Measurements from ENCODE around the gene GAL3ST2. TPM values are rescaled to one million over a fixed set of nuclear protein-coding genes. Genes with fewer than 3 reads are reported as not detected.
"Not testable (repeated sequence)": the region's sequence is repeated elsewhere in the genome, so short reads cannot be mapped to it uniquely, and the experiment has no call there.

Gene GAL3ST2
- total and polyA plus RNA-seq, 8 donors = 0.26 to 0.31 (median 0.29) TPM; not detected in 2

DNA sequence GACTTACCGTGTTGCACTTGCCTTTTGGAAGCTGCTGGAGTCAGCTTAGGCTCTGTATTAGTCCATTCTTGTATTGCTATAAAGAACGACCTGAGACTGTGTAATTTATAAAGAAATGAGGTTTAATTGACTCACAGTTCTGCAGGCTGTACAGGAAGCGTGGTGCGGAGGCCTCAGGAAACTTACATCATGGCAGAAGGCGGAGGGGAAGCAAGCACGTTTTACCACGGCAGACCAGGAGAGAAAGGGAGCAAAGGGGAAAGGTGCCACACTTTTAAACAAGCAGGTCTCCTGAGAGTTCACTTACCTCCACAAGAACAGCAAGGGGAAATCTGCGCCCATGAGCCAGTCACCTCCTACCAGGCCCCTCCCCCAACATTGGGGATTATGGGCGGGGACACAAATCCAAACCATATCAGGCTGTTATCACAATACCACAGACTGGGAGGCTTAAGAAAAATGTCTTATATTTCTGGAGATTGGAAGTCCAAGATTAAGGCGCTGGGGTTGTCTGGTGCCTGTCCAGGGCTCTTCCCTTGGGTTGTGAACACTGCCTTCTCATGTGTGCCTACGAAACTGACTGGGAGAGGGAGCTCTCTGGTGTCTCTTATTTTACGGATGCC, 45.8 kb upstream of the GAL3ST2 start:
- no peaks in the 10 kb centered on the region for H3K27me3 ChIP-seq
- TF ChIP-seq, protein P1, sequence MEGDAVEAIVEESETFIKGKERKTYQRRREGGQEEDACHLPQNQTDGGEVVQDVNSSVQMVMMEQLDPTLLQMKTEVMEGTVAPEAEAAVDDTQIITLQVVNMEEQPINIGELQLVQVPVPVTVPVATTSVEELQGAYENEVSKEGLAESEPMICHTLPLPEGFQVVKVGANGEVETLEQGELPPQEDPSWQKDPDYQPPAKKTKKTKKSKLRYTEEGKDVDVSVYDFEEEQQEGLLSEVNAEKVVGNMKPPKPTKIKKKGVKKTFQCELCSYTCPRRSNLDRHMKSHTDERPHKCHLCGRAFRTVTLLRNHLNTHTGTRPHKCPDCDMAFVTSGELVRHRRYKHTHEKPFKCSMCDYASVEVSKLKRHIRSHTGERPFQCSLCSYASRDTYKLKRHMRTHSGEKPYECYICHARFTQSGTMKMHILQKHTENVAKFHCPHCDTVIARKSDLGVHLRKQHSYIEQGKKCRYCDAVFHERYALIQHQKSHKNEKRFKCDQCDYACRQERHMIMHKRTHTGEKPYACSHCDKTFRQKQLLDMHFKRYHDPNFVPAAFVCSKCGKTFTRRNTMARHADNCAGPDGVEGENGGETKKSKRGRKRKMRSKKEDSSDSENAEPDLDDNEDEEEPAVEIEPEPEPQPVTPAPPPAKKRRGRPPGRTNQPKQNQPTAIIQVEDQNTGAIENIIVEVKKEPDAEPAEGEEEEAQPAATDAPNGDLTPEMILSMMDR (IDR thresholded peaks at IDR 0.05) = no peak
- peak in 1 of 4 donors; percentile 31 for DNase-seq
- peak overlapping the region in 1 of 2 donors; percentile 14 for H3K27ac ChIP-seq
- H3K9me3 ChIP-seq = no peaks in the 10 kb centered on the region
- intact Hi-C loops (cut with DNase I) = loop anchor here in 1 of 2 donors (10.0 kb wide), 1 partner anchor 144 kb away; no protein-coding TSS in a partner anchor
- ATAC-seq = no peak
- H3K4me1 ChIP-seq = peaks cover 3 to 48% of the 10 kb centered on the region in 2 donors
- H3K36me3 ChIP-seq = peaks cover 0 to 8% of the 10 kb centered on the region in 2 donors
- H3K4me3 ChIP-seq = no peak overlapping the region

DNA sequence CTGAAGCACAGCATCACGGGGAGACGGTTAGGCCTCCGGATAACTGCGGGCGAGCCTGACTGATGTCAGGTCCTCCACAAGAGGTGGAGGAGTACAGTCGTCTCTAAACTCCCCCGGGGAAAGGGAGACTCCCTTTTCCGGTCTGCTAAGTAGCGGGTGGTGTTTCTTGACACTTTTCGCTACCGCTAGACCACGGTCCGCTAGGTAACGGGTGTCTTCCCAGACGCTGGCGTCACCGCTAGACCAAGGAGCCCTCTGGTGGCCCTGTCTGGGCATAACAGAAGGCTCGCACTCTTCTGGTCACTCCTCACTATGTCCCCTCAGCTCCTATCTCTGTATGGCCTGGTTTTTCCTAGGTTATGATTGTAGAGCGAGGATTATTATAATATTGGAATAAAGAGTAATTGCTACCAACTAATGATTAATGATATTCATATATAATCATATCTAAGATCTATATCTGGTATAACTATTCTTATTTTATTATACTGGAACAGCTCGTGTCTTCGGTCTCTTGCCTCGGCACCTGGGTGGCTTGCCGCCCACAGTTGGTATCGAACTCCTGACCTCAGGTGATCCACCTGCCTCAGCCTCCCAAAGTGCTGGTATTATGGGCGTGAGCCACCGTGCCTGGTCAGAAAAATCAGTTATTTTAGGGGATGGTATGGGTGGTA, 44.0 kb upstream of the GAL3ST2 start:
- peaks cover 4 to 52% of the 10 kb centered on the region in 2 donors for H3K4me1 ChIP-seq
- intact Hi-C loops (cut with DNase I) = loop anchor here in 1 of 2 donors (10.0 kb wide), 1 partner anchor 142 kb away; no protein-coding TSS in a partner anchor
- not testable (repeated sequence) for H3K4me3 ChIP-seq, ATAC-seq, H3K9me3 ChIP-seq, H3K36me3 ChIP-seq, H3K27ac ChIP-seq, H3K27me3 ChIP-seq
- TF ChIP-seq, protein P1 (IDR thresholded peaks at IDR 0.05) = peak; percentile 36 to 83
- DNase-seq = peak in 2 of 4 donors; percentile 11 to 90

DNA sequence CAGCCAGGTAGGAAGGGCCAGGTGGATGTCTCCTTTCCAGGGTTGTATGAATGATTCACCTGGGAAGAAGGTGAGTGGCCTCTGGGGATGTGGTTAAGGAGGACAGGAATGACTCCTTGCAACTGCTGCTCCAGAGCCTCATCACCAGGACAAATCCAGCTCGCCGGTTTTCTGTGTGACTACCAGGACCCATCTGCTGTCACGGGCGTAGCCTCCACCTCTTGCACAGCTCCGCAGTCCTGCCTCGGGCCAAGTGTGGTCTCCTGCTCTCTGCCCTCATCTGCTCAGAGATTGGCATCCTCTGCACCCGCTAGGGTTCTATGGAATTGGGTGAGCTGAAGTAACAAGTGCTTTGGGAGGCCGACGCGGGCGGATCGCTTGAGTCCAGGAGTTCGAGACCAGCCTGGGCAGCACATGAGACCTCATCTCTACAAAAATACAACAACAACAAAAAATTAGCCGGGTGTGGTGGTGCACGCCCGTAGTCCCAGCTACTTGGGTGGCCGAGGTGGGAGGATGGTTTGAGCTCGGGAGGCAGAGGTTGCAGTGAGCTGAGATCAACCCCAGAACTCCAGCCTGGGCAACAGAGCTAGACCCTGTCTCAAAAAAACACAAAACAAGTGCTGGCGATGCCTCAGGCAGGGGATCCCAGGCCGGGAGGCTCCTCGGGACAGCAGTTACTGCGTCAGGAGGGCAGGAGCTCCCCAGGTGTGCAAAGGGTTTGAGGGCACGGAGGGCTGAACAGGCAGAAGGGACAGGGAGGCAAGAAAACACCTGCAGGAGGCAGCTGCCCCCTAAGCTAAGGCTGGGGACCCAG, 43.0 kb upstream of the GAL3ST2 start:
- TF ChIP-seq, protein P1 (IDR thresholded peaks at IDR 0.05) = no peak
- H3K36me3 ChIP-seq = peaks cover 0 to 6% of the 10 kb centered on the region in 2 donors
- peak in 1 of 4 donors; percentile 60 for DNase-seq
- no peaks in the 10 kb centered on the region for H3K27me3 ChIP-seq
- no peak for ATAC-seq
- H3K27ac ChIP-seq = peak overlapping the region; percentile 33 to 84
- peak overlapping the region; percentile 98 for H3K4me3 ChIP-seq
- H3K9me3 ChIP-seq = no peaks in the 10 kb centered on the region
- intact Hi-C loops (cut with DNase I) = loop anchor here in 1 of 2 donors (10.0 kb wide), 1 partner anchor 141 kb away; no protein-coding TSS in a partner anchor
- H3K4me1 ChIP-seq = peaks cover 4 to 52% of the 10 kb centered on the region in 2 donors

DNA sequence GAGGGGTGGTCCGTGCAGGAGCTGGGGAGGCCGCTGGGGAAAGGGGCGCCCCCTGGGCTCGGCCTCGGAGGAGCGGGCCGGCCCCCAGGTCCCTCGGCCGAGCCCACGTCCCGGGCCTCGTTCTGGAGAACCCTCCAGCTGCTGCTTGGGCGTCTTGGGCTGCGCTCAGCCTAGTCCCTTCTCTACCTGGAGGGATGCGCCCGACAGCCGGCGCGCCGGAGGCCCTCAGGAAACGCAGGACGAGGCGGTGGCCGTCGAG, 42.5 kb upstream of the GAL3ST2 start:
- peaks cover 0 to 6% of the 10 kb centered on the region in 2 donors for H3K36me3 ChIP-seq
- no peak for ATAC-seq
- H3K27ac ChIP-seq = peak overlapping the region; percentile 33 to 84
- TF ChIP-seq, protein P1 (IDR thresholded peaks at IDR 0.05) = no peak
- H3K9me3 ChIP-seq = no peaks in the 10 kb centered on the region
- H3K27me3 ChIP-seq = no peaks in the 10 kb centered on the region
- intact Hi-C loops (cut with DNase I) = loop anchor here in 1 of 2 donors (10.0 kb wide), 1 partner anchor 141 kb away; no protein-coding TSS in a partner anchor
- no peak for DNase-seq
- H3K4me1 ChIP-seq = peaks cover 4 to 52% of the 10 kb centered on the region in 2 donors
- peak overlapping the region; percentile 98 for H3K4me3 ChIP-seq

Data from left lung (tissue), 10 donors.